ENCODE measurements around the gene EIF3L.

EIF3L gene

GRCh38 chr22:37844904-37845329 lies 4.3 kb upstream of the EIF3L start:
- no peak for DNase-seq (ENCODE audit: low read depth)
- TF ChIP-seq CTCF (IDR thresholded peaks at IDR 0.05; ENCODE audit: low read length, missing control alignments) = no peak
- peak overlapping the region; percentile 77 for H3K4me3 ChIP-seq (replicated peaks; ENCODE audit: low read depth, low read length)

DNA sequence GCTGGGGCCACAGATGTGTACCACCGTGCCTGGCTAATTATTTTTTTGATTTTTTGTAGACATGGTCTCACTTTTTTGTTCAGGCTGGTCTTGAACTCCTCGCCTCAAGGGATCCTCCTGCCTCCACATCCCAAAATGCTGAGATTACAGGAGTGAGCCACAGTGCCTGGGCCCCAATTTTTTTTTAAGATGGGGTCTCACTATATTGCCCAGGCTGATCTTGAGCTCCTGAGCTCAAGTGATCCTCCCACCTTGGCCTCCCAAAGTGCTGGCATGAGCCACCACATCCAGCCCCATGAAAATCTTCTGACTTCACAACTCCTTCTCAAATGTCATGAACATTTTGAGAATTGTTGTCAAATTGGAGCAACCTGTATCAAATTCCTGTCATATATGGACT lies 2.8 kb upstream of the EIF3L start:
- no peak for DNase-seq (ENCODE audit: low read depth)
- no peak for TF ChIP-seq CTCF (IDR thresholded peaks at IDR 0.05; ENCODE audit: low read length, missing control alignments)
- H3K4me3 ChIP-seq (replicated peaks; ENCODE audit: low read depth, low read length) = no peak overlapping the region

GRCh38 chr22:37848587-37849088 lies 581 bp upstream of the EIF3L start:
- peak; percentile 48 for DNase-seq (ENCODE audit: low read depth)
- peak overlapping the region; percentile 82 for H3K4me3 ChIP-seq (replicated peaks; ENCODE audit: low read depth, low read length)
- TF ChIP-seq CTCF (IDR thresholded peaks at IDR 0.05; ENCODE audit: low read length, missing control alignments) = no peak

GRCh38 chr22:37850801-37851200 lies 1.6 kb downstream of the EIF3L start:
- no peak for TF ChIP-seq CTCF (IDR thresholded peaks at IDR 0.05; ENCODE audit: low read length, missing control alignments)
- no peak for DNase-seq (ENCODE audit: low read depth)
- H3K4me3 ChIP-seq (replicated peaks; ENCODE audit: low read depth, low read length) = no peak overlapping the region

- no peak for DNase-seq (ENCODE audit: low read depth)
- no peak overlapping the region for H3K4me3 ChIP-seq (replicated peaks; ENCODE audit: low read depth, low read length)
- TF ChIP-seq CTCF (IDR thresholded peaks at IDR 0.05; ENCODE audit: low read length, missing control alignments) = no peak
These were observed 3.2 kb downstream of the EIF3L start for GRCh38 chr22:37852418-37852817.

GRCh38 chr22:37854946-37855345 lies 5.7 kb downstream of the EIF3L start:
- DNase-seq (ENCODE audit: low read depth) = no peak
- no peak for TF ChIP-seq CTCF (IDR thresholded peaks at IDR 0.05; ENCODE audit: low read length, missing control alignments)
- H3K4me3 ChIP-seq (replicated peaks; ENCODE audit: low read depth, low read length) = no peak overlapping the region

GRCh38 chr22:37855462-37855861 lies 6.2 kb downstream of the EIF3L start:
- TF ChIP-seq CTCF (IDR thresholded peaks at IDR 0.05; ENCODE audit: low read length, missing control alignments) = no peak
- no peak overlapping the region for H3K4me3 ChIP-seq (replicated peaks; ENCODE audit: low read depth, low read length)
- no peak for DNase-seq (ENCODE audit: low read depth)
